GM12878 (cell line): ENCODE results near the gene EFCAB8. TPM values are rescaled to one million over a fixed set of nuclear protein-coding genes. Genes with fewer than 3 reads are reported as not detected.

ENCODE experiments used
- ATAC-seq: fragments of 200-7000 bp; cut with Tn5 transposase; 3 replicates; pipeline ENCODE4 v1.9.1; 2020; ENCODE audit warnings: mild to moderate bottlenecking, moderate library complexity
- BruUV-seq: library from RNA; stranded (reverse); fragments of 400-500 nt; replicated peaks from 2 replicates; lab custom pipeline; 2021; lab: Mats Ljungman, UMichigan
- CTCF ChIA-PET: fragments of 300-600 bp; sonication (Branson Sonifier 250); formaldehyde crosslinking; extraction: SDS; loops from one replicate; lab custom pipeline; 2021; ENCODE audit warnings: inconsistent platforms; lab: Yijun Ruan, JAX
- POLR2A ChIA-PET: fragments of 350-600 bp; formaldehyde crosslinking; extraction: SDS; loops from one replicate; lab custom pipeline; 2021; ENCODE audit warnings: inconsistent platforms; lab: Charles Lee
- RAD21 ChIA-PET: fragments of 300-600 bp; sonication (Branson Sonifier 250); formaldehyde crosslinking; loops from one replicate; lab custom pipeline; 2023; ENCODE audit warnings: antibody characterized with exemption; ENCODE audit not compliant: unreplicated experiment; lab: Charles Lee
- SMC1A ChIA-PET: fragments of 300-600 bp; sonication (Branson Sonifier 250); formaldehyde crosslinking; loops from one replicate; lab custom pipeline; 2023; ENCODE audit not compliant: unreplicated experiment, uncharacterized antibody; lab: Charles Lee
- DNase-seq: peaks from one replicate; pipeline ENCODE4 v3.0.0-alpha.2; 2011; ENCODE audit warnings: low read depth, low spot score
- FAIRE-seq: peaks from 3 replicates; lab custom pipeline; 2011; peaks lifted over from hg19 to GRCh38; lab: Jason Lieb, UNC
- H2AFZ ChIP-seq: 2 replicates; pipeline ENCODE4 v1.6.0; 2011; ENCODE audit warnings: low read depth, low read length, control low read depth; ENCODE audit not compliant: control insufficient read depth
- H3K27ac ChIP-seq: 2 replicates; pipeline ENCODE4 v1.5.1; 2011; ENCODE audit warnings: control low read depth; ENCODE audit not compliant: control insufficient read depth, insufficient read depth
- H3K27me3 ChIP-seq, 2 experiments: replicated peaks in 1 of 2; 2 replicates each; pipeline versions ENCODE4 v1.6.0 to v1.6.1; 2011; ENCODE audit warnings: low read length in 1 of 2; ENCODE audit not compliant: control insufficient read depth in 2 of 2, insufficient read depth in 2 of 2
- H3K36me3 ChIP-seq, 2 experiments: 2 replicates each; pipeline ENCODE4 v1.5.1; 2011; ENCODE audit warnings: low read length in 1 of 2; ENCODE audit not compliant: control insufficient read depth in 2 of 2, insufficient read depth in 2 of 2
- H3K4me1 ChIP-seq: 2 replicates; pipeline ENCODE4 v1.6.1; 2011; ENCODE audit warnings: mild to moderate bottlenecking, low read length, moderate library complexity, mixed read lengths; ENCODE audit not compliant: control insufficient read depth, insufficient read depth
- H3K4me2 ChIP-seq: 2 replicates; pipeline ENCODE4 v1.6.0; 2011; ENCODE audit warnings: control low read depth; ENCODE audit not compliant: control insufficient read depth, insufficient read depth
- H3K4me3 ChIP-seq: fragments of 200-600 bp; sonication (generic); 2 replicates; pipeline ENCODE4 v1.5.1; 2016
- H3K79me2 ChIP-seq: 2 replicates; pipeline ENCODE4 v1.6.0; 2011; ENCODE audit warnings: low read length; ENCODE audit not compliant: control insufficient read depth, insufficient read depth
- H3K9ac ChIP-seq: 2 replicates; pipeline ENCODE4 v1.8.0; 2011; ENCODE audit warnings: low read length, control low read depth, mixed read lengths; ENCODE audit not compliant: control insufficient read depth, insufficient read depth
- H3K9me3 ChIP-seq: replicated peaks from 3 replicates; pipeline ENCODE4 v1.5.1; 2011; ENCODE audit warnings: mild to moderate bottlenecking, low read length; ENCODE audit not compliant: control insufficient read depth, insufficient read depth
- H4K20me1 ChIP-seq: 2 replicates; pipeline ENCODE4 v1.6.0; 2011; ENCODE audit not compliant: control insufficient read depth, insufficient read depth
- E4F1 ChIP-seq: fragments of 450-650 bp; IDR thresholded peaks from 2 replicates; pipeline ENCODE4 v1.6.1; 2018; ENCODE audit warnings: borderline replicate concordance, mild to moderate bottlenecking; ENCODE audit not compliant: partially characterized antibody
- GATAD2B ChIP-seq: fragments of 450-650 bp; conservative IDR thresholded peaks from 2 replicates; pipeline ENCODE4 v1.6.1; 2017; ENCODE audit warnings: low read depth, mild to moderate bottlenecking, moderate library complexity
- HDAC6 ChIP-seq: fragments of 200-600 bp; sonication (generic); IDR thresholded peaks from one replicate; pipeline ENCODE4 v1.8.0; 2017; ENCODE audit warnings: antibody characterized with exemption; ENCODE audit not compliant: unreplicated experiment
- IRF4 ChIP-seq: IDR thresholded peaks from 2 replicates; pipeline ENCODE4 v1.6.1; 2011; ENCODE audit warnings: low read depth, low read length
- JUND ChIP-seq: IDR thresholded peaks from 2 replicates; pipeline ENCODE4 v1.6.1; 2012; ENCODE audit warnings: low read depth, mild to moderate bottlenecking, low read length, improper control_type of control experiment, moderate library complexity
- MEF2A ChIP-seq: IDR thresholded peaks from 2 replicates; pipeline ENCODE4 v1.6.1; 2011; ENCODE audit warnings: low read depth, mild to moderate bottlenecking, low read length, moderate library complexity; ENCODE audit not compliant: insufficient read depth
- NFYA ChIP-seq: IDR thresholded peaks from 2 replicates; pipeline ENCODE4 v1.6.1; 2011; ENCODE audit warnings: low read depth, mild to moderate bottlenecking, low read length, improper control_type of control experiment, borderline replicate concordance
- NR2F1 ChIP-seq: fragments of 450-650 bp; conservative IDR thresholded peaks from 2 replicates; pipeline ENCODE4 v1.6.1; 2017; ENCODE audit warnings: mild to moderate bottlenecking
- RBBP5 ChIP-seq: fragments of 200-600 bp; sonication (generic); conservative IDR thresholded peaks from 2 replicates; pipeline ENCODE4 v1.6.1; 2016
- RUNX3 ChIP-seq: IDR thresholded peaks from 2 replicates; pipeline ENCODE4 v1.6.1; 2012; ENCODE audit warnings: low read length, inconsistent platforms
- SUZ12 ChIP-seq: fragments of 200-600 bp; sonication (generic); IDR thresholded peaks from one replicate; pipeline ENCODE4 v1.6.1; 2018; ENCODE audit warnings: antibody characterized with exemption, mild to moderate bottlenecking; ENCODE audit not compliant: unreplicated experiment
- TAF1 ChIP-seq: IDR thresholded peaks from 2 replicates; pipeline ENCODE4 v1.6.1; 2011; ENCODE audit warnings: mild to moderate bottlenecking, low read depth, low read length, borderline replicate concordance
- TCF7 ChIP-seq: IDR thresholded peaks from 2 replicates; pipeline ENCODE4 v1.6.1; 2014; ENCODE audit warnings: antibody characterized with exemption, borderline replicate concordance
- USF1 ChIP-seq: IDR thresholded peaks from 2 replicates; pipeline ENCODE4 v1.6.1; 2011; ENCODE audit warnings: borderline replicate concordance, low read depth, mild to moderate bottlenecking, moderate library complexity, mixed read lengths, low read length; ENCODE audit not compliant: insufficient read depth; ENCODE audit errors: extremely low read length
- WGBS: methylation state at CpG from one replicate; pipeline ENCODE4 v1.1.6; 2016; ENCODE audit warnings: low lambda C conversion rate; ENCODE audit not compliant: insufficient replicate concordance, insufficient coverage; ENCODE audit errors: missing lambda C conversion rate; 5-methylcytosine and 5-hydroxymethylcytosine counted together
- in situ Hi-C: fragments of 300-500 bp; cut with MboI; formaldehyde crosslinking; loops from 9 replicates; pipeline ENCODE4 v1.14.3; 2018; ENCODE audit warnings: mixed read lengths
- intact Hi-C: fragments of 100-400 bp; cut with micrococcal nuclease; formaldehyde crosslinking; loops from one replicate; pipeline ENCODE4 v1.14.2; 2022; ENCODE audit not compliant: unreplicated experiment
- polyA plus RNA-seq, 11 experiments: library from polyadenylated mRNA; depleted of rRNA in 4 of 11; unstranded in 6 of 11; stranded (reverse) in 5 of 11; fragments of >200 nt; fragmentation: Nextera tagmentation in 4 of 11; fragmentation: Illumina TruSeq in 1 of 11; extraction: Ambion mirVana in 4 of 11; extraction: Trizol in 1 of 11; gene quantifications; 1 replicate in 1 of 11; 2 replicates in 10 of 11; pipeline versions ENCODE4 v1.2.1 to v1.2.3, GENCODE V29; 2011 to 2016; ENCODE audit warnings: inconsistent platforms in 2 of 11, missing spikeins in 2 of 11, low read depth in 1 of 11
- total RNA-seq, 4 experiments: library from RNA; depleted of rRNA in 3 of 4; stranded (reverse); fragments of >200 nt in 3 of 4; fragmentation: Illumina TruSeq in 1 of 4; extraction: Trizol in 1 of 4; gene quantifications; 2 replicates each; pipeline versions ENCODE4 v1.2.1 to v1.2.3, GENCODE V29; 2013 to 2021
- TF ChIP-seq, protein P1 (sequence below): fragments of 450-650 bp; IDR thresholded peaks from 2 replicates; pipeline ENCODE4 v1.6.1; 2014; ENCODE audit warnings: mild to moderate bottlenecking

The EFCAB8 gene
- total and polyA plus RNA-seq, 10 of the 15 experiments (the other 5 are each of a cell fraction or from before 2014, with no cell fraction given), result 0.04 to 0.18 (median 0.06) TPM; not detected in 4

DNA sequence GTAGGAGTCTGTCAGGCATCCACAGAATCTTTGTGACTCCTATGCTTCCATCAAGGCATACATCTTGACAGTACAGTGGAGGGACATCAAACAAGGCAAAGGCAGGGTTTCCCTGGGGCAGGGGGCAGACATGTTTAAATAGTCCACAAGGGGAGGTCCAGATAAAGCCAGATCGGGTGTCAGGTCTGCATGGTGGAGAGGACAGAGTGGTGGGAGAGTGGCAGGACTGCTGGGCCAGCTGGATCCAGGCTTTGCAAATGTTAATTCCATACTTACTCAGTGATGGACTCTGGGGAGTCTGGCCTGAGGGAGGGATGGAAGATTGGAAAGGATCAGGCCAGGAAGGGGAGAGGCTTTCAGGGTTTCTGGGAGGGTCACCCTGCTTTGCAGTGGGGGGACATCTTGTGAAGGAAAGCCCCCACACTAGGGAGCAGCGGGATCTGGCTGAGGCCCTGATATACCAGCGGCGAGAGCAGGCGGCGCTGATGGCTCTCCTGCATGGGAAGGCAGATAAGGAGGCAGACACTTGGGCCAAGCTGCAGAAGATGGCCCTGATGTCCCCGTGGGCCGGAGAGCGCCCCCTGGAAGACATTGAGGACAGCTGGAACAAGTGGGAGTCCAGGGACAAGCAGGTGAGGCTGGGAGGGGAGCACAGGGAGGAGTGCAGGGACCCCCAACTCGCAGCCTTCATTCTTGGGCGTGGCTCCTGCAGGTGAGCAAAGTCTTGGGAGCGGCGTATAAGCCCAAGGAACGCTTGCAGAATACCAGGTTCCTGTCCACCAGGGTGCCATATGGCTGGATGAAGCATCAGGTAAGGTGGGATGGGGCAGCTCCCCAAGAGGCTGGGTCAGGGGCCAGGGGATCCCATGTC lies 100.9 kb downstream of the EFCAB8 start:
- H3K36me3 ChIP-seq, result no peaks in the 10 kb centered on the region
- H3K9me3 ChIP-seq, result no peaks in the 10 kb centered on the region; the same call in 2 of the 3 replicates
- H2AFZ ChIP-seq, result no peak overlapping the region
- DNase-seq (no peak), ATAC-seq (no peak), FAIRE-seq (no peak)
- H4K20me1 ChIP-seq, result no peaks in the 10 kb centered on the region
- H3K9ac ChIP-seq, result no peak overlapping the region
- TF ChIP-seq IRF4, result no peak
- TF ChIP-seq NR2F1, result no peak
- TF ChIP-seq RBBP5, result no peak
- no peak for TF ChIP-seq MEF2A
- no peak for TF ChIP-seq GATAD2B
- TF ChIP-seq TCF7, result no peak
- no peak for TF ChIP-seq HDAC6
- TF ChIP-seq SUZ12, result no peak
- TF ChIP-seq TAF1, result no peak
- TF ChIP-seq USF1, result no peak
- TF ChIP-seq E4F1, result no peak
- TF ChIP-seq NFYA, result no peak
- TF ChIP-seq, protein P1, sequence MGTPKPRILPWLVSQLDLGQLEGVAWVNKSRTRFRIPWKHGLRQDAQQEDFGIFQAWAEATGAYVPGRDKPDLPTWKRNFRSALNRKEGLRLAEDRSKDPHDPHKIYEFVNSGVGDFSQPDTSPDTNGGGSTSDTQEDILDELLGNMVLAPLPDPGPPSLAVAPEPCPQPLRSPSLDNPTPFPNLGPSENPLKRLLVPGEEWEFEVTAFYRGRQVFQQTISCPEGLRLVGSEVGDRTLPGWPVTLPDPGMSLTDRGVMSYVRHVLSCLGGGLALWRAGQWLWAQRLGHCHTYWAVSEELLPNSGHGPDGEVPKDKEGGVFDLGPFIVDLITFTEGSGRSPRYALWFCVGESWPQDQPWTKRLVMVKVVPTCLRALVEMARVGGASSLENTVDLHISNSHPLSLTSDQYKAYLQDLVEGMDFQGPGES, result no peak
- no peak for TF ChIP-seq RUNX3
- no peak for TF ChIP-seq JUND
- no peaks in the 10 kb centered on the region for H3K27me3 ChIP-seq
- SMC1A ChIA-PET, result no interaction called here
- no peak overlapping the region for H3K4me3 ChIP-seq
- 60% methylated on average over 14 of the region's 14 CpGs for WGBS
- no peaks in the 10 kb centered on the region for H3K4me1 ChIP-seq
- no peak overlapping the region for H3K27ac ChIP-seq
- RAD21 ChIA-PET, result no interaction called here
- in situ Hi-C loops, result no loop called here
- no TSS peak for BruUV-seq
- intact Hi-C loops, result no loop called here
- POLR2A ChIA-PET, result no interaction called here
- CTCF ChIA-PET, result no interaction called here
- no peak overlapping the region for H3K4me2 ChIP-seq
- H3K79me2 ChIP-seq, result no peaks in the 10 kb centered on the region
